HL-60 (cell line): ENCODE data around the gene OR2M4.
"Not testable (repeated sequence)": the region's sequence is repeated elsewhere in the genome, so short reads cannot be mapped to it uniquely, and the experiment has no call there.

Source experiments
- CTCF ChIP-seq: IDR thresholded peaks from one replicate; pipeline ENCODE4 v1.5.1; 2011; ENCODE audit warnings: low read length, control low read depth, inconsistent platforms; ENCODE audit not compliant: insufficient read depth
- GABPA ChIP-seq: IDR thresholded peaks from 2 replicates; pipeline ENCODE4 v1.6.1; 2012; ENCODE audit warnings: low read depth
- POLR2AphosphoS5 ChIP-seq: IDR thresholded peaks from 2 replicates; pipeline ENCODE4 v1.6.1; 2012; ENCODE audit warnings: low read depth
- REST ChIP-seq: IDR thresholded peaks from 2 replicates; pipeline ENCODE4 v1.6.1; 2012; ENCODE audit warnings: low read depth; ENCODE audit not compliant: insufficient replicate concordance

- TF ChIP-seq GABPA, CTCF, REST, POLR2AphosphoS5: not testable (repeated sequence)
Measured at GRCh38 chr1:248259309-248259708, 28.1 kb downstream of the OR2M4 start.
